GM23338 (cell line): Measurements from ENCODE around the gene CCDC63. TPM values are rescaled to one million over a fixed set of nuclear protein-coding genes. Genes with fewer than 3 reads are reported as not detected.

ENCODE experiments used
- ATAC-seq: fragments of 200-7000 bp; cut with Tn5 transposase; 3 replicates; pipeline ENCODE4 v1.9.1; 2020
- DNase-seq: peaks from one replicate; pipeline ENCODE4 v3.0.0-alpha.2; 2015; ENCODE audit warnings: low spot score
- H2AFZ ChIP-seq: fragments of 200-600 bp; sonication (generic); 2 replicates; pipeline ENCODE4 v1.8.0; 2016; ENCODE audit warnings: antibody characterized with exemption, mild to moderate bottlenecking, moderate library complexity
- H3F3A ChIP-seq: fragments of 200-600 bp; sonication (generic); replicated peaks from 2 replicates; pipeline ENCODE4 v1.8.0; 2017; ENCODE audit warnings: antibody characterized with exemption, mixed run types, low read depth
- H3K27ac ChIP-seq: fragments of 200-600 bp; sonication (generic); 2 replicates; pipeline ENCODE4 v1.6.1; 2016; ENCODE audit warnings: low read depth
- H3K27me3 ChIP-seq: fragments of 200-600 bp; sonication (generic); 2 replicates; pipeline ENCODE4 v1.8.0; 2016; ENCODE audit warnings: mild to moderate bottlenecking, mixed run types, moderate library complexity; ENCODE audit not compliant: insufficient read depth
- H3K36me3 ChIP-seq: fragments of 200-600 bp; sonication (generic); 2 replicates; pipeline ENCODE4 v1.8.0; 2016; ENCODE audit warnings: mild to moderate bottlenecking; ENCODE audit not compliant: insufficient read depth
- H3K4me1 ChIP-seq: fragments of 200-600 bp; sonication (generic); 2 replicates; pipeline ENCODE4 v1.8.0; 2016; ENCODE audit warnings: mild to moderate bottlenecking, moderate library complexity; ENCODE audit not compliant: insufficient read depth
- H3K4me2 ChIP-seq: fragments of 200-600 bp; sonication (generic); 2 replicates; pipeline ENCODE4 v1.7.1; 2017; ENCODE audit warnings: mixed run types
- H3K4me3 ChIP-seq: fragments of 200-600 bp; sonication (generic); 2 replicates; pipeline ENCODE4 v1.6.1; 2016; ENCODE audit warnings: mixed run types
- H3K79me2 ChIP-seq: fragments of 200-600 bp; sonication (generic); replicated peaks from 2 replicates; pipeline ENCODE4 v1.8.0; 2017; ENCODE audit warnings: mild to moderate bottlenecking; ENCODE audit not compliant: insufficient read depth
- H3K9me2 ChIP-seq: fragments of 200-600 bp; sonication (generic); 2 replicates; pipeline ENCODE4 v1.8.0; 2017; ENCODE audit not compliant: insufficient read depth
- H4K20me1 ChIP-seq: fragments of 200-600 bp; sonication (generic); replicated peaks from 2 replicates; pipeline ENCODE4 v1.8.0; 2017; ENCODE audit warnings: mild to moderate bottlenecking; ENCODE audit not compliant: insufficient read depth
- H3K27ac Mint-ChIP-seq: 2 replicates; pipeline ENCODE4 v1.8.0; 2020; ENCODE audit warnings: inconsistent platforms, mild to moderate bottlenecking, moderate library complexity, mixed read lengths
- H3K27me3 Mint-ChIP-seq: 3 replicates; pipeline ENCODE4 v1.8.0; 2022; ENCODE audit warnings: low read depth, mild to moderate bottlenecking, moderate library complexity, mixed read lengths, inconsistent platforms; ENCODE audit not compliant: insufficient read depth, poor library complexity
- H3K36me3 Mint-ChIP-seq: 3 replicates; pipeline ENCODE4 v1.8.0; 2021; ENCODE audit warnings: low read depth, mild to moderate bottlenecking, inconsistent platforms, moderate library complexity, mixed read lengths
- H3K4me1 Mint-ChIP-seq: 3 replicates; pipeline ENCODE4 v1.8.0; 2020; ENCODE audit warnings: mild to moderate bottlenecking, inconsistent platforms, mixed read lengths
- H3K4me3 Mint-ChIP-seq: 3 replicates; pipeline ENCODE4 v1.8.0; 2021; ENCODE audit warnings: moderate library complexity, mild to moderate bottlenecking, inconsistent platforms, mixed read lengths
- H3K9me3 Mint-ChIP-seq: 3 replicates; pipeline ENCODE4 v1.8.0; 2020; ENCODE audit warnings: moderate library complexity, mild to moderate bottlenecking, inconsistent platforms, mixed read lengths
- CTCF ChIP-seq, 2 experiments: fragments of 200-600 bp in 1 of 2; sonication (generic) in 1 of 2; conservative IDR thresholded peaks; 2 replicates each; pipeline versions ENCODE4 v1.5.1 to v1.6.1; 2016 to 2017; ENCODE audit warnings: antibody characterized with exemption in 2 of 2, low read depth in 2 of 2, mild to moderate bottlenecking in 2 of 2, moderate library complexity in 1 of 2
- ETS1 ChIP-seq: IDR thresholded peaks from 2 replicates; pipeline ENCODE4 v1.6.1; 2016; ENCODE audit warnings: antibody characterized with exemption
- EZH2 ChIP-seq: fragments of 200-600 bp; sonication (generic); IDR thresholded peaks from one replicate; pipeline ENCODE4 v1.8.0; 2017; ENCODE audit warnings: antibody characterized with exemption, mild to moderate bottlenecking, low read depth; ENCODE audit not compliant: unreplicated experiment
- EZH2phosphoT487 ChIP-seq: fragments of 200-600 bp; sonication (generic); IDR thresholded peaks from one replicate; pipeline ENCODE4 v1.8.1; 2018; ENCODE audit warnings: antibody characterized with exemption; ENCODE audit not compliant: unreplicated experiment
- JUNB ChIP-seq: IDR thresholded peaks from one replicate; pipeline ENCODE4 v1.6.1; 2016; ENCODE audit warnings: antibody characterized with exemption; ENCODE audit not compliant: unreplicated experiment
- NANOG ChIP-seq: IDR thresholded peaks from 2 replicates; pipeline ENCODE4 v1.6.1; 2016; ENCODE audit warnings: antibody characterized with exemption, borderline replicate concordance
- POLR2AphosphoS5 ChIP-seq: IDR thresholded peaks from 2 replicates; pipeline ENCODE4 v1.6.1; 2016; ENCODE audit warnings: antibody characterized with exemption, low read depth
- REST ChIP-seq: IDR thresholded peaks from one replicate; pipeline ENCODE4 v1.6.1; 2018; ENCODE audit warnings: antibody characterized with exemption; ENCODE audit not compliant: unreplicated experiment
- ZNF331 ChIP-seq: fragments of 250-450 bp; sonication (Bioruptor Pico); IDR thresholded peaks from 2 replicates; pipeline ENCODE4 v1.5.0; 2020; ENCODE audit warnings: low read depth, mild to moderate bottlenecking, moderate library complexity
- ZNF462 ChIP-seq: fragments of 250-450 bp; sonication (Bioruptor Pico); IDR thresholded peaks from 2 replicates; pipeline ENCODE4 v1.5.0; 2020; ENCODE audit warnings: mild to moderate bottlenecking, moderate library complexity
- polyA plus RNA-seq: library from polyadenylated mRNA; unstranded; fragments of >200 nt; fragmentation: Nextera tagmentation; extraction: Ambion mirVana; gene quantifications from 2 replicates; pipeline ENCODE4 v1.2.1, GENCODE V29; 2016
- total RNA-seq: library from RNA; depleted of rRNA; stranded (reverse); fragments of >200 nt; shearing (Covaris generic); gene quantifications from 2 replicates; pipeline ENCODE4 v1.2.3, GENCODE V29; 2014

CCDC63 gene
- total and polyA plus RNA-seq, 2 experiments from 2014 or later = 1.8 TPM; not detected in 1

GRCh38 chr12:110869803-110870202 is 23.0 kb downstream of the CCDC63 start (continued):
- TF ChIP-seq ZNF462 (CRISPR knock-in tag) = no peak
- no peak for TF ChIP-seq ZNF331 (CRISPR knock-in tag)
- TF ChIP-seq EZH2 = no peak
- no peak for TF ChIP-seq JUNB
- TF ChIP-seq ETS1 = no peak
- no peak for TF ChIP-seq CTCF (conservative IDR thresholded peaks at IDR 0.05; ENCODE audit: low read depth in 2 of 2)

- Histone ChIP-seq H3K27me3 (no peaks in the 10 kb centered on the region), H3K9me2 (no peaks in the 10 kb centered on the region), H3K79me2 (no peaks in the 10 kb centered on the region), H4K20me1 (no peaks in the 10 kb centered on the region), H2AFZ (no peak overlapping the region), H3K4me2 (no peak overlapping the region), H3F3A (no peaks in the 10 kb centered on the region), H3K27ac (no peak overlapping the region), H3K36me3 (no peaks in the 10 kb centered on the region), H3K4me3 (no peak overlapping the region), H3K4me1 (no peaks in the 10 kb centered on the region)
- ATAC-seq (no peak), DNase-seq (no peak)
- no peaks in the 10 kb centered on the region for H3K4me1 Mint-ChIP-seq
- H3K36me3 Mint-ChIP-seq = peaks cover 15% of the 10 kb centered on the region
- H3K27ac Mint-ChIP-seq = no peak overlapping the region
- H3K4me3 Mint-ChIP-seq = no peak overlapping the region
- H3K9me3 Mint-ChIP-seq = peaks cover 21% of the 10 kb centered on the region
- peaks cover 3% of the 10 kb centered on the region for H3K27me3 Mint-ChIP-seq
- TF ChIP-seq EZH2phosphoT487 (no peak), JUNB (no peak), REST (no peak), POLR2AphosphoS5 (no peak), CTCF (conservative IDR thresholded peaks at IDR 0.05; ENCODE audit: low read depth in 2 of 2) (no peak), NANOG (no peak), EZH2 (no peak)
Measured at GRCh38 chr12:110872100-110872499, 25.3 kb downstream of the CCDC63 start.
